D721Med (cell line): Measurements from ENCODE around the gene SPSB4.

Source experiments
- DNase-seq: peaks from one replicate; pipeline ENCODE4 v3.0.0; 2011; ENCODE audit warnings: low spot score; ENCODE audit not compliant: insufficient read length
- FAIRE-seq: peaks from 2 replicates; lab custom pipeline; 2011; peaks lifted over from hg19 to GRCh38; lab: Jason Lieb, UNC
- TF ChIP-seq, protein P1 (sequence below): IDR thresholded peaks from 2 replicates; pipeline ENCODE4 v1.5.1; 2012; ENCODE audit warnings: mild to moderate bottlenecking, control low read depth; ENCODE audit not compliant: insufficient read depth; ENCODE audit errors: missing control alignments

SPSB4 gene

GRCh38 chr3:141087778-141088130, 36.6 kb downstream of the SPSB4 start:
- TF ChIP-seq, protein P1, sequence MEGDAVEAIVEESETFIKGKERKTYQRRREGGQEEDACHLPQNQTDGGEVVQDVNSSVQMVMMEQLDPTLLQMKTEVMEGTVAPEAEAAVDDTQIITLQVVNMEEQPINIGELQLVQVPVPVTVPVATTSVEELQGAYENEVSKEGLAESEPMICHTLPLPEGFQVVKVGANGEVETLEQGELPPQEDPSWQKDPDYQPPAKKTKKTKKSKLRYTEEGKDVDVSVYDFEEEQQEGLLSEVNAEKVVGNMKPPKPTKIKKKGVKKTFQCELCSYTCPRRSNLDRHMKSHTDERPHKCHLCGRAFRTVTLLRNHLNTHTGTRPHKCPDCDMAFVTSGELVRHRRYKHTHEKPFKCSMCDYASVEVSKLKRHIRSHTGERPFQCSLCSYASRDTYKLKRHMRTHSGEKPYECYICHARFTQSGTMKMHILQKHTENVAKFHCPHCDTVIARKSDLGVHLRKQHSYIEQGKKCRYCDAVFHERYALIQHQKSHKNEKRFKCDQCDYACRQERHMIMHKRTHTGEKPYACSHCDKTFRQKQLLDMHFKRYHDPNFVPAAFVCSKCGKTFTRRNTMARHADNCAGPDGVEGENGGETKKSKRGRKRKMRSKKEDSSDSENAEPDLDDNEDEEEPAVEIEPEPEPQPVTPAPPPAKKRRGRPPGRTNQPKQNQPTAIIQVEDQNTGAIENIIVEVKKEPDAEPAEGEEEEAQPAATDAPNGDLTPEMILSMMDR = no peak
- FAIRE-seq (no peak), DNase-seq (no peak)

DNA sequence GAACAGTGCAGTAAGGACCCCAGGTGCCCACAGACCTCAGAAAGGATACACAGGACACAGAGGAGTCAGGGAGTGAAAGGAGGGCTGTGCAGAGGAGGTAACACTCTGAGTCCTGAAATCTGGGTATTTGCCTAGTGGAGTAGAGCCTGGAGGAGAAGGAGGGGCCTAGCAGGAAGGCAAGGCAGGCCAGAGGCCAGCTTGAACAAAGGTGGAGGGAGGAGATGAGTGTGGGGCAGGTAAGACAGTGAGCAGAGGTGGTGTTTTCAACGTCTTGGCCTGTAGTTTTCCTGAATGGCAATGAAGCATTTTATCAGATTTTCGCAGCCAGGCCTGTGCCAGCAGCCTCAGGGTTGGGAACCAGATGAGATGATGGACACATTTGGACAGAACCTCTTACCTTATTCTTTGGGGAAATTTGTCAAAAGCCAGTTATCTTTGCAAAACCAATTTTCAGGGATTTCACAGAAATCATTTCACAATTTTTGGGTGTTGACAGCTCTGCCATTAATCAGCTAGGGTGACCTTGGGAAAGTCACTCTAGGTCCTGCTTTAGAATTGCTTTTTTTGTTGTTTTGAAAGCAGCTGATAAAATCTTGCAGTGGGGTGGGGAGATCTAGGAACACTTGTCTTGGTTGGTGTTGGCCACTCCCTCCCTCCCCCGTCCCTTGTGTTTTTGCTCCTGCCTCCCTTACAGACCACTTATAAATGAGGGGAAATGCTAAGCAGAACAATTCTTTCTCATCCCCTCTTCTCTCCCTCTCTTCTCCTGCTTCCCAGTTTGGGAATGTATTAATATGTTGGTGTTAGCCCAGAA, 38.4 kb downstream of the SPSB4 start:
- TF ChIP-seq, protein P1 = no peak
- DNase-seq (no peak), FAIRE-seq (no peak)

- DNase-seq (no peak), FAIRE-seq (no peak)
- TF ChIP-seq, protein P1 = no peak
These were observed 40.3 kb downstream of the SPSB4 start for GRCh38 chr3:141091426-141091825.

DNA sequence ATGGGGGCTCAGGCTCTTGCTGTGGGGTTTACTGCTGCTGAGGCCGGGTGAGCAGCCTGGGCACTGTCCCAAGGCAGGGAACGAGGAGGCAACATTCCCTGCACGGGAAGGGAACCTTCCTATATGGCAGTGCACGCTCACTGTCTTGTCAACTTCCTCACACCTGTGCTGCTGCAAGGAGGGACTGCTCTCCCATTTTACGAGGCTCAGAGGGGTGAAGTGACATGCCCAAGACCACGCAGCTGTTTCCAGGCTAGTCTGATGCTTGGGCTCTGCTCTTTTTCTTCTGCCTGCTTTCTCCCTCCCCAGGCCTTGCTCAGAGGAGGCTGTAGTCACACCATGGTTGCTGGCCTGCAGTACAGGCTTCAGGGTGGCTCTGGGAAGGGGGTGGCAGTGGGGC, 41.5 kb downstream of the SPSB4 start:
- TF ChIP-seq, protein P1 = no peak
- DNase-seq (no peak), FAIRE-seq (no peak)

GRCh38 chr3:141093397-141093796, 42.2 kb downstream of the SPSB4 start:
- TF ChIP-seq, protein P1 = no peak
- FAIRE-seq = no peak
- DNase-seq = no peak

GRCh38 chr3:141093971-141094684, 43.0 kb downstream of the SPSB4 start:
- FAIRE-seq (no peak), DNase-seq (no peak)
- TF ChIP-seq, protein P1 = no peak
